ENCODE measurements around the gene RNASEH2A.
"Not testable (repeated sequence)": the region's sequence is repeated elsewhere in the genome, so short reads cannot be mapped to it uniquely, and the experiment has no call there.

Gene RNASEH2A

DNA sequence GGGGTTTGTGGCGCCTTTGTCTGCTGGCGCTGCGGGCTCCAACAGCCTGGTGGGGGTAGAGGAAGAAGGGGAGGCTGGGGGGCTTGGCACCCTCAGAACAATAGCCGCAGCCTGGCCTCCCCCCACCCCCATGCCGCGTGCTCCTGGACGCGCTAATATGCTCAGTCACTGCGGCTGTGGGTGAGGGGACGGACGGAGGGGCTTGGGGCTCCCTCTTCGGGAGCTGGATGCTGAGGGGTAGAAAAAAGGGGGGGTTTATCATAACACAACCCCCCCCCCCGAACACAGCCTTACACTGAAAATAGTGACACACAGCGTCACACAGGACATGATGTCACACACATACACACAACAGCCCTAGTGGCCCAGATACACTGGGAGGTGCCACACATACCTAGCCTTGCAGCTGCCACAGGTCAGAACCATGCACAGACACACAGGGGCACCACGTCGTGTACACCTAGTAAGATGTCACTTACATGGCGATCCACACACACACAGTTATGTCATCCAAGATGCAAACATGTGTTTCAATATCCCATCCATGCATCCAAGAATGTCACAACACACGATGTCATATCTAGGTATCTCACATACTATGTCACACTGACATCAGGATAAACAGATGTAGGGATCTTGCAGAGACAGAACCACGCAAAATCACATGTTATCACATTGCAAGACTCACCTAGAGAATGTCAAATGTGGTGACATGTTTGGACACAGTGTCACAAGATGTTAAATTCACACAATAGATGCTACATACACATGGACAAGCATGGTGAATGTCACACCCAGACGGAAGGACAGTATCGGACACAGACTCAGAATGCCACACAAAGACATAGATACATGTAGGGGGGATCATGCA, 32.7 kb downstream of the RNASEH2A start:
- TF ChIP-seq POLR2A (IDR thresholded peaks at IDR 0.05; ENCODE audit: low read length) (no peak), GATA1 (IDR thresholded peaks at IDR 0.05; ENCODE audit: low read depth, low read length) (no peak)
- peak; percentile 48 to 53 for DNase-seq

DNA sequence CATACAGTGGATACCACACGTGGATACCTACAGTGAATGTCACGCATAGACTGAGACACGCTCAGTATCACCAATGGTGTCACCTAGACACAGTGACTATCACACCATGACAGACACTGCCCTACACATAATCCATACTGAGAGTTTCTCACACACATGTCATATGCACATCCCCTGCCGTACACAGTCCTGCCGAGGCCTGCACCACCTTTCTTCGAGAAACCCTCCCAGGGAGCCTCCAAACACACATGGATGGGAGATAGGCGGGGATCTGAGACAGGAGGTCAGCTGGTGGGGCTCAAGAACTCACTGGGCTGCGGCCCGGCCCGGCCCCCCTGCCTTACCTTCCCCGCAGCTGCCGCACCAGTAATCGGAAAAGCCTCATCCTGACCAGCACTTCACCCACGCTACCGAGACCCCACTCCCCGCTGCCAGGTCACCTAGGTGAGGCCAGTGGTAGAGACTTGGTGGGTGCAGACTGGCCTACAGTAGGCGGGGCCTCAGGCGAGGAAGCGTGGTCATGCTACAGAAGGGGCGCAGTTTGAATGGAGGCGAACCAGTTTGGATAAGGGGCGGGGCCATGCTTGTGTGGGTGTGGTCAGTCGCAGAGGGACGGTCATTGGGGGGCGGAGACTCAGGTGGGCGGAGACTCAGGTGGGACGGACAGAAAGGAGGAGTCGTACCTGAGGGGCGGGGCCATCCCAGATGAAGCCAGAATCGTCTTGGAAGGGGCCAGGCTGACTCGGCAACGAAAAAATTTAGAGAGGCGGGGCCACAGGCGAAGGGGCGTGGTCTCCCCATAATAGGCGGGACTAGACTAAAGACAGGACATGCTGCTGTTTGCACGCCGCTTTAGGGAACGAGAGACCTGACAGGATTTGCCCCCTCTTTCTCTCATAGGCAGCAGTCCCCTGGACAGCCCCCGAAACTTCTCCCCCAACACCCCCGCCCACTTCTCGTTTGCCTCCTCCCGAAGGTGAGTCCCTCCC, 34.0 kb downstream of the RNASEH2A start:
- TF ChIP-seq GATA1 (IDR thresholded peaks at IDR 0.05; ENCODE audit: low read depth, low read length) (no peak), POLR2A (IDR thresholded peaks at IDR 0.05; ENCODE audit: low read length) (no peak)
- DNase-seq, result peak; percentile 92 to 95

DNA sequence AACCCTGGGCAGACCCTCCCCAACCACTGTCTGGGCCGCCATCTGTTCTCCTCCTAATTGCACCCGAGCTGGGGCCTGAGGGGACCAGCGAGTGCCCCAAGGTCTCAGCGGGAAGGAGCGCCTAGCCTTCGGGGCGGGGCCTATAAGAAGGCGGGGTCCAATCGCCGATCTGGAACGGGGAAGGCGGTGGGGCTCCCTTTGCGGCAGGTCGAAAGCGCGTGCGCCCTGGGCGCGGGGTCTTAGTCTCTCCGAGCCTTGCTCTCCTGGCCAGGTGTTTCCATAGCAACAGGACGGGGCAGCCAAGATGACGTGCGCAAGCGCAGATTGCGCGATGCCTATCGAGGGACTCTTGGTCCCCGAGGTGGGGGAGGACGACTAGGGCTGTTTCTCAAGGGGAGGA, 34.7 kb downstream of the RNASEH2A start:
- TF ChIP-seq GATA1 (IDR thresholded peaks at IDR 0.05; ENCODE audit: low read depth, low read length), result no peak
- no peak for TF ChIP-seq POLR2A (IDR thresholded peaks at IDR 0.05; ENCODE audit: low read length)
- DNase-seq, result peak; percentile 79 to 82

DNA sequence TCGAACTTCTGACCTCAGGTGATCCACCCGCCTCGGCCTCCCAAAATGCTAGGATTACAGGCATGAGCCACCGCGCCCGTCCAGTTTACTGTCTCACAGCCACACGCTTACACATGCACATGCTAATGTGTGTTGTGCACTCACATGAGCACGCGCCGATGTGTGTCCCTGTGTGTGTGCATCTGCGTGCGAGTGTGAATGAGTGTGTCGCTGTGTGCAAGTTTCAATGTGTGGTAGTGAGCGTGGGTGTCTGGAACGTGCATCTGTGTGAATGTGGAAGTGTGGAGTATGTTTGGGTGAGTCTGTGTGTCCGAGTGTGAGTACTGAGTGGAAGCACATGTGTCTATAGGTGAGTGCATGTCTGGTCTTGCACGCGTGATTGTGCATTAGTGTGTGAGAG, 36.1 kb downstream of the RNASEH2A start:
- no peak for TF ChIP-seq GATA1 (IDR thresholded peaks at IDR 0.05; ENCODE audit: low read depth, low read length)
- no peak for TF ChIP-seq POLR2A (IDR thresholded peaks at IDR 0.05; ENCODE audit: low read length)
- DNase-seq, result no peak

DNA sequence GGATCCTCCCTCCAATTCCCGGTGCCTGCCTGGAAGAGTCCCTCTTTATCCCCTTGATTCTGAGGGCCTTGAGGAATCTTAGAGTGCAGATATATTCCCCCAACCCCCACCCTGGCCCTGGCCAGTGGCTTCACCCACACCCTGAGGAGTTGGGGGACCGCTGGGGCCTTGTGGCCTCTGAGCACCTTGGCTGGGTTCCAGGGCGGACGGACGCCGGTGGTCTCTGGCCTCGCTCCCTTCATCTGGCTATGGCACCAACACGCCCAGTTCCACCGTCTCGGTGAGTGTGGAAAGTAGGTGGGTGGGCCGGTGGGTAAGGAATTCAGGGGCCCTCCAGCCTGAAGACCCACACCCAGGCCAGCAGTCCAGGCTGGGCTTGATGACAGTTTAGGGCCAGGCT, 36.9 kb downstream of the RNASEH2A start:
- DNase-seq, result no peak
- TF ChIP-seq POLR2A (IDR thresholded peaks at IDR 0.05; ENCODE audit: low read length) (no peak), GATA1 (IDR thresholded peaks at IDR 0.05; ENCODE audit: low read depth, low read length) (no peak)

DNA sequence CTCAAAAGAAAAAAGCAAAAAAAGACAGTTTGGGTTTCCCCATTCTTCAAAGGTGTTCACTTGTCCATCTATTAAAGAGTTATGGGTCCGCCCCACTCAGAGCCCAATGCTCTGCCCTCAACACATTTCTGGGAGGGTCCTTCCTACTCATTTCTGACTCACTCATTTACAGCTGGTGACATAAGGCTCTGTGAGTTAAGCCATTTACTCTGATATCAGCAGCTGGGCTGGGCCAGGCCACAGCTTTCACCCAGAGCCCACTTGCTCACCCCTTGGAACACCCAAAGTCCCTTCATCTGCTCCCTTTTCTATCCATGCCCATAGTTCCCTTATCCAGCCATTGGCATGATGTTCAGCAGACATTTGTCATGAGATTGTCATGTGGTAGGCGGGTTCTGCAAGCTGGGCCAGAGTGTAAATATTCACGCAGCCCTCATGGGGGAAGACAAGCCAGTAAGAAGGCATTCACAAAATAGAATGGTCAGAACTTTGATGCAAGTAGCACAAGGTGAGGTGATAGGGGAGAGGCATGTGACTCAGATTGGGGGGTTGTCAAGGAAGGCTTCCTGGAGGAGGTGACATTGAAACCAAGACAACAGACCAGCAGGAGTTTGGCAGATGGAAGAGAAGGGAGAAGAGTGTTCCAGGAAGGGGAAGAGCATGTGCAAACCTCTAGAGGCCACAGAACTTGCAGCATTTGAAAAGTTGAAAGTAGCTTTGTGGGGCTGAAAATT, 37.8 kb downstream of the RNASEH2A start:
- TF ChIP-seq GATA1 (IDR thresholded peaks at IDR 0.05; ENCODE audit: low read depth, low read length) (no peak), POLR2A (IDR thresholded peaks at IDR 0.05; ENCODE audit: low read length) (no peak)

DNA sequence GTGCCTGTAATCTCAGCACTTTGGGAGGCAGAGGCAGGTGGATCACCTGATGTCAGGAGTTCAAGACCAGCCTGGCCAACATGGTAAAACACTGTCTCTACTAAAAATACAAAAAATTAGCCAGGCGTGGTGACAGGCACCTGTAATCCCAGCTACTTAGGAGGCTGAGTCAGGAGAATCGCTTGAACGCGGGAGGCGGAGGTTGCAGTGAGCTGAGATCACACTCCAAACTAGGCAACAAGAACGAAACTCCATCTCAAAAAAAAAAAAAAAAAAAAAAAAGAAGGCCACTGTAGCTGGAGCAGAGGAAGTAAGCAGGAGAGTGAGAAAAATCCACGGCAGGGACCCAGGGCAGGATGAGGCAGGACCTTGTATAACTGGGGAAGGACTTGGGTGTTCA, 40.2 kb downstream of the RNASEH2A start:
- not testable (repeated sequence) for DNase-seq

More for the DNA sequence above, 37.8 kb downstream of the RNASEH2A start:
- DNase-seq, result peak; percentile 45 to 79

DNA sequence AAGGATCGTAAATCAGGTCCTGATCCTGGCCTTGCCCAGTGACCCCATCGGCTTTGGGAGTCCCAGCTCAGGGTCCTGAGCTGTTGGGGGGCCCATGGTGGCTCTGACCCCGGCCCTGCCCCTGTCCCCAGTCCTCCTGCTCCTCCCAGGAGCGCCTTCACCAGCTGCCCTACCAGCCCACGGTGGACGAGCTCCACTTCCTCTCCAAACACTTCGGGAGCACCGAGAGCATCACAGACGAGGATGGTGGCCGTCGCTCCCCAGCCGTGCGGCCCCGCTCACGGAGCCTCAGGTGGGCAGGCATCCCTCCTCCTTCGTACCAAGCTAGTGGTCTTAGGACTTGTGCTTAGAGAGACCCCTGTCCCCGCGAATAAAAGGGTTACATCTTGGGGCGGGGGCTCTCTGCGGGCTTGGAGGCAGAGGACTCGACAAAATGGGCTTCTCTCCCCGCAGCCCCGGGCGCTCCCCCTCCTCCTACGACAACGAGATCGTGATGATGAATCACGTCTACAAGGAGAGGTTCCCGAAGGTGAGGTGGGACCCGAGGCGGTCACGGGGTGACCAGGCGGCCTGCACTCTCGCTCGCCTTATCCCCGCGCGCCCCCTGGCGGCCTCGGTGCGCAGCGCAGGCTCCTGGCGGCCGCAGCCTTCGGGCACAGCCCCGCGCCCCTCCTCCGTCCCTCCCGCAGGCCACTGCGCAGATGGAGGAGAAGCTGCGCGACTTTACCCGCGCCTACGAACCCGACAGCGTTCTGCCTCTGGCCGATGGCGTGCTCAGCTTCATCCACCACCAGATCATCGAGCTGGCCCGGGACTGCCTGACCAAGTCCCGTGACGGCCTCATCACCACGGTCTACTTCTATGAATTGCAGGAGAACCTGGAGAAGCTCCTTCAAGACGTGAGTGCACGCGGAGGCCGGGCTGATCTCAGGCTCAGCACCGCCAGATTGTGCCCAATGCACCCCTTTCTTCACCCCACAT, 41.1 kb downstream of the RNASEH2A start:
- TF ChIP-seq POLR2A (IDR thresholded peaks at IDR 0.05; ENCODE audit: low read length), result no peak
- no peak for TF ChIP-seq GATA1 (IDR thresholded peaks at IDR 0.05; ENCODE audit: low read depth, low read length)
- peak; percentile 83 to 91 for DNase-seq

DNA sequence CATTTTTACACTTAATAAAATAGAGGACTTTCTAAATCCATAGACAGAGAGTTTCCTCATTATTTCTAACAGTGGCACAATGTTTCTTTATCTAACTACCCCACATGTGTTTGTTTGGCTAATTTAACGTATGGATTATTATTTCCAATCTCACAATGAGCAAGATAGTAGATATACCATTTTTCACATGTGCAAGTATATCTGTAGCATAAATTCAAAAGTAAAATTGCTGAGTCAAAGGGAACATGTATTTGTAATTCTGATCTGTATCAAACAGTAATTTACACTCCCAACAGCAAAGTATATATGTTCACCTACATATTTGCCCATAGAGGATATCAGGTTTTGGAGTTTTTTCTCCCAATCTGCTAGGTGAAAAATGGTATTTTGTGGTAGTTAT, 50.3 kb downstream of the RNASEH2A start:
- TF ChIP-seq GATA1 (IDR thresholded peaks at IDR 0.05; ENCODE audit: low read depth, low read length) (no peak), POLR2A (IDR thresholded peaks at IDR 0.05; ENCODE audit: low read length) (no peak)
- peak in 1 of 2 experiments; percentile 68 for DNase-seq

DNA sequence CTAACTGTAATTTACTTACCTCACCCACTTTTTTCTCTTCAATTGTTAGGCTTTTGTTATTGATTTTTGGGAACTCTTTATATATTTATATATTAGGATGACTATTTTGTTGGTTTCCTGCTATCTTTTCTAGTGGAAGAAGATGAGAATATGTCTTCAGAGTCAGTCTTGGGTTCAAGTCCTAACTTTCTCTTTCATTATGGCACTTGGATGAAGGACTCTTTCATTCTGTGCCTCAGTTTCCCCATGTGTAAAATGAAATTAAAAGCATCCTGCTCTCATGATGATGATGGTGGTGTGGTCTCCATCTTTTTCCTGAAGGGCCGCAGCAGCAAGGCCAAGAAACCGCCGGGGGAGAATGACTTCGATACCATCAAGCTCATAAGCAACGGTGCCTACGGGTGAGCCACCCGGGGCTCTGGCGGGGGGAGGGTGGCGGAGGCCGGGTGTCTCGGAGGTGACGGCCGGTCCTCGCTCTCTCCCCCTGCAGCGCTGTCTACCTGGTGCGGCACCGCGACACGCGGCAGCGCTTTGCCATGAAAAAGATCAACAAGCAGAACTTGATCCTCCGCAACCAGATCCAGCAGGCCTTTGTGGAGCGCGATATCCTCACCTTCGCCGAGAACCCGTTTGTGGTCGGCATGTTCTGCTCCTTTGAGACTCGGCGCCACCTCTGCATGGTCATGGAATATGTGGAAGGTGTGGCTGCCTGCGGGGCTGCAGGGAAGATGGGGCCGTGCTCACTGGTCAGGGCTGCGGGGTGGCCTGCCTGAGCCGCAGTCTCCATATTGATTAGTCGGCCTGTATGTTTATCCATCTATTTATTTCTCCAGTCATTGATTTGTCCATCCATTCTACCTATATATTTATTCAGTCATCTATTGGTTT, 51.9 kb downstream of the RNASEH2A start:
- TF ChIP-seq POLR2A (IDR thresholded peaks at IDR 0.05; ENCODE audit: low read length) (no peak), GATA1 (IDR thresholded peaks at IDR 0.05; ENCODE audit: low read depth, low read length) (no peak)
- DNase-seq, result no peak

DNA sequence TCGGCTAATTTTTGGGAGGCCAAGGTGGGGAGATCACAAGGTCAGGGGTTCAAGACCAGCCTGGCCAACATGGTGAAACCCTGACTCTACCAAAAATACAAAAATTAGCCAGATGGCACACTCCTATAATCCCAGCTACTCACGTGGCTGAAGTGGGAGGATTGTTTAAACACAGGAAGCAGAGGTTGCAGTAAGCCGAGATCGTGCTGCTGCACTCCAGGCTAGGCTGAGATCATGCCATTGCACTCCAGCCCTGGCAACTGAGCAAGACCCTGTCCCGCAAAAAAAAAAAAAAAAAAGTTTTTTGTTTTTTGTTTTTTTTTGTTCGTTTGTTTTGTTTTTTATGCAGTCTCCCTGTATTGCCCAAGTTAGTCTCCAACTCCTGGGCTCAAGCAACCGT, 53.2 kb downstream of the RNASEH2A start:
- DNase-seq, result no peak
- no peak for TF ChIP-seq GATA1 (IDR thresholded peaks at IDR 0.05; ENCODE audit: low read depth, low read length)
- no peak for TF ChIP-seq POLR2A (IDR thresholded peaks at IDR 0.05; ENCODE audit: low read length)
